Measurements from ENCODE around the gene ARSA.

The ARSA gene

DNA sequence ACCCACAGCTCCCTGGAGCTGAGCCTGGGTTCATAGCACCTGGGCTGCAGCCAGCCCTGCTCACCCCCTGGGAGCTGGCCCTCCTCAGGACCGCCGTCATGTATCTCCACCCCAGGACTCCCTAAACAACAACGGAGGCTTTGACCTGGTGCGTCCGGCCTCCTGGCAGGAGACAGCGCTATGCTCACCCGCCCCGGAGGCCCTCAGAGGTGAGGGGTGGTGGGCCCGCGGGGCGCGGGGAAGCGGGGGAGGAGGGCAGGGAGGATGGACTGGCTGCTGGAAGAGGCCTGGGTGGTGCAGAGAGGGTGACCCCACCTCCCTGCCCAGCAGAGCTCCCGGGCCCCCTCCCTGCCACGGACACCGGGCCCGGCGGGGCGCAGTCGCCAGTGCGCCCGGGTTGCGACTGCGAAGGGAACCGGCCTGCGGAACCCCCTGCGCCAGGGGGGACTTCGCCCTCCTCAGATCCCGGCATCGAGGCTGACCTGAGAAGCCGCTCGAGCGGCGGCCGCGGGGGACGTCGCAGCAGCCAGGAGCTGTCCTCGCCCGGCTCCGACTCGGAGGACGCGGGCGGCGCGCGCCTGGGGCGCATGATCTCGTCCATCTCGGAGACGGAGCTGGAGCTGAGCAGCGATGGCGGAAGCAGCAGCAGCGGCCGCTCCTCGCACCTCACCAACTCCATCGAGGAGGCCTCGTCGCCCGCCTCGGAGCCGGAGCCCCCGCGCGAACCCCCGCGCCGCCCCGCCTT, 24.3 kb downstream of the ARSA start:
- TF ChIP-seq CTCF (IDR thresholded peaks at IDR 0.05; ENCODE audit: low read depth, low read length, missing control alignments): no peak
- peaks cover 49% of the 10 kb centered on the region for H3K27me3 ChIP-seq (replicated peaks)
- in situ Hi-C loops (cut with HindIII; ENCODE audit: low pct_ligation_motif_present, low sequenced_read_pairs): no loop called here

GRCh38 chr22:50602338-50602700, 25.6 kb downstream of the ARSA start:
- Histone ChIP-seq H3K4me3 (ENCODE audit: low read depth, low read length) (no peak overlapping the region), H3K27me3 (replicated peaks) (peaks cover 44% of the 10 kb centered on the region), H3K36me3 (replicated peaks) (no peaks in the 10 kb centered on the region), H3K27ac (no peak overlapping the region)
- TF ChIP-seq CTCF (IDR thresholded peaks at IDR 0.05; ENCODE audit: low read depth, low read length, missing control alignments): no peak
- in situ Hi-C loops (cut with HindIII; ENCODE audit: low pct_ligation_motif_present, low sequenced_read_pairs): no loop called here
- DNase-seq: no peak

More for the DNA sequence above, 24.3 kb downstream of the ARSA start:
- no peak overlapping the region for H3K4me3 ChIP-seq (ENCODE audit: low read depth, low read length)
- no peaks in the 10 kb centered on the region for H3K36me3 ChIP-seq (replicated peaks)
- DNase-seq: no peak
- H3K27ac ChIP-seq: no peak overlapping the region

GRCh38 chr22:50601669-50602337, 26.1 kb downstream of the ARSA start:
- Histone ChIP-seq H3K27ac (no peak overlapping the region), H3K27me3 (replicated peaks) (peaks cover 44% of the 10 kb centered on the region), H3K36me3 (replicated peaks) (no peaks in the 10 kb centered on the region), H3K4me3 (ENCODE audit: low read depth, low read length) (no peak overlapping the region)
- in situ Hi-C loops (cut with HindIII; ENCODE audit: low pct_ligation_motif_present, low sequenced_read_pairs): no loop called here
- no peak for DNase-seq
- no peak for TF ChIP-seq CTCF (IDR thresholded peaks at IDR 0.05; ENCODE audit: low read depth, low read length, missing control alignments)

GRCh38 chr22:50600967-50601668, 26.8 kb downstream of the ARSA start:
- Histone ChIP-seq H3K36me3 (replicated peaks) (no peaks in the 10 kb centered on the region), H3K4me3 (ENCODE audit: low read depth, low read length) (no peak overlapping the region), H3K27ac (no peak overlapping the region), H3K27me3 (replicated peaks) (peaks cover 44% of the 10 kb centered on the region)
- TF ChIP-seq CTCF (IDR thresholded peaks at IDR 0.05; ENCODE audit: low read depth, low read length, missing control alignments): no peak
- in situ Hi-C loops (cut with HindIII; ENCODE audit: low pct_ligation_motif_present, low sequenced_read_pairs): no loop called here
- no peak for DNase-seq

- H3K36me3 ChIP-seq (replicated peaks): no peaks in the 10 kb centered on the region
- H3K27ac ChIP-seq: no peak within 1 kb of the TSS
- in situ Hi-C loops (cut with HindIII; ENCODE audit: low pct_ligation_motif_present, low sequenced_read_pairs): no loop called here
- peak within 1 kb of the TSS; percentile 12 for H3K4me3 ChIP-seq (ENCODE audit: low read depth, low read length)
- TF ChIP-seq CTCF (IDR thresholded peaks at IDR 0.05; ENCODE audit: low read depth, low read length, missing control alignments): no peak
- H3K27me3 ChIP-seq (replicated peaks): peaks cover 42% of the 10 kb centered on the region
- no peak for DNase-seq
These were observed 27.4 kb downstream of the ARSA start, which contains the start of gene MAPK8IP2 for GRCh38 chr22:50600538-50600937. MAPK8IP2 (plus strand) TSS chr22:50600793; CDS start chr22:50600819, 26 bp downstream.
